Measurements from ENCODE around the gene DPYSL5.

DPYSL5 gene

GRCh38 chr2:26907416-26907815 lies 59.5 kb downstream of the DPYSL5 start:
- H3K27ac ChIP-seq (ENCODE audit: low read length): no peak overlapping the region
- H2AFZ ChIP-seq (ENCODE audit: low read depth, low read length): no peak overlapping the region
- no peaks in the 10 kb centered on the region; the same call in 1 of the 2 replicates for H4K20me1 ChIP-seq (ENCODE audit: insufficient read depth, low read length)
- H3K9me3 ChIP-seq (ENCODE audit: insufficient read depth, low read length, severe bottlenecking): no peaks in the 10 kb centered on the region
- H3K4me3 ChIP-seq (ENCODE audit: low read depth in 1 of 2, low read length in 2 of 2): no peak overlapping the region
- DNase-seq: no peak
- H3K9ac ChIP-seq (ENCODE audit: low read depth, low read length): no peak overlapping the region
- peaks cover 18% of the 10 kb centered on the region for H3K27me3 ChIP-seq (ENCODE audit: insufficient read depth, low read length, poor library complexity)
- no peak for TF ChIP-seq EZH2 (IDR thresholded peaks at IDR 0.05; ENCODE audit: borderline replicate concordance, low read depth, low read length, severe bottlenecking)
- no peak for TF ChIP-seq CTCF (IDR thresholded peaks at IDR 0.05; ENCODE audit: borderline replicate concordance, extremely low read depth, low read length, poor library complexity, severe bottlenecking)
- H3K36me3 ChIP-seq (ENCODE audit: insufficient read depth, low read length): no peaks in the 10 kb centered on the region
- H3K4me2 ChIP-seq (ENCODE audit: insufficient read depth, low read length): no peak overlapping the region
- H3K79me2 ChIP-seq (ENCODE audit: insufficient read depth, low read length): no peaks in the 10 kb centered on the region
- ATAC-seq (ENCODE audit: insufficient read depth, low read depth): no peak
- no peaks in the 10 kb centered on the region for H3K4me1 ChIP-seq (ENCODE audit: insufficient read depth, low read length)

- no peak for ATAC-seq (ENCODE audit: insufficient read depth, low read depth)
- H3K27me3 ChIP-seq (ENCODE audit: insufficient read depth, low read length, poor library complexity): peaks cover 23% of the 10 kb centered on the region
- no peak for DNase-seq
- no peaks in the 10 kb centered on the region for H4K20me1 ChIP-seq (ENCODE audit: insufficient read depth, low read length)
- H3K79me2 ChIP-seq (ENCODE audit: insufficient read depth, low read length): no peaks in the 10 kb centered on the region
- no peaks in the 10 kb centered on the region for H3K36me3 ChIP-seq (ENCODE audit: insufficient read depth, low read length)
- no peak overlapping the region for H3K27ac ChIP-seq (ENCODE audit: low read length)
- no peak overlapping the region for H3K4me2 ChIP-seq (ENCODE audit: insufficient read depth, low read length)
- no peak overlapping the region for H3K4me3 ChIP-seq (ENCODE audit: low read depth in 1 of 2, low read length in 2 of 2)
- no peaks in the 10 kb centered on the region for H3K9me3 ChIP-seq (ENCODE audit: insufficient read depth, low read length, severe bottlenecking)
- no peak for TF ChIP-seq EZH2 (IDR thresholded peaks at IDR 0.05; ENCODE audit: borderline replicate concordance, low read depth, low read length, severe bottlenecking)
- TF ChIP-seq CTCF (IDR thresholded peaks at IDR 0.05; ENCODE audit: borderline replicate concordance, extremely low read depth, low read length, poor library complexity, severe bottlenecking): no peak
- no peak overlapping the region for H2AFZ ChIP-seq (ENCODE audit: low read depth, low read length)
- no peak overlapping the region for H3K9ac ChIP-seq (ENCODE audit: low read depth, low read length)
- no peaks in the 10 kb centered on the region for H3K4me1 ChIP-seq (ENCODE audit: insufficient read depth, low read length)
Observed at GRCh38 chr2:26910176-26910575, 62.2 kb downstream of the DPYSL5 start.

GRCh38 chr2:26911911-26912861 lies 64.3 kb downstream of the DPYSL5 start:
- Histone ChIP-seq H3K79me2 (ENCODE audit: insufficient read depth, low read length) (no peaks in the 10 kb centered on the region), H2AFZ (ENCODE audit: low read depth, low read length) (no peak overlapping the region), H4K20me1 (ENCODE audit: insufficient read depth, low read length) (no peaks in the 10 kb centered on the region), H3K4me1 (ENCODE audit: insufficient read depth, low read length) (no peaks in the 10 kb centered on the region), H3K4me2 (ENCODE audit: insufficient read depth, low read length) (no peak overlapping the region), H3K9me3 (ENCODE audit: insufficient read depth, low read length, severe bottlenecking) (no peaks in the 10 kb centered on the region), H3K4me3 (ENCODE audit: low read depth in 1 of 2, low read length in 2 of 2) (no peak overlapping the region), H3K27ac (ENCODE audit: low read length) (no peak overlapping the region), H3K27me3 (ENCODE audit: insufficient read depth, low read length, poor library complexity) (peaks cover 32% of the 10 kb centered on the region), H3K9ac (ENCODE audit: low read depth, low read length) (no peak overlapping the region), H3K36me3 (ENCODE audit: insufficient read depth, low read length) (no peaks in the 10 kb centered on the region)
- no peak for DNase-seq
- TF ChIP-seq CTCF (IDR thresholded peaks at IDR 0.05; ENCODE audit: borderline replicate concordance, extremely low read depth, low read length, poor library complexity, severe bottlenecking) (no peak), EZH2 (IDR thresholded peaks at IDR 0.05; ENCODE audit: borderline replicate concordance, low read depth, low read length, severe bottlenecking) (no peak)
- no peak for ATAC-seq (ENCODE audit: insufficient read depth, low read depth)

All from DND-41 (cell line).